Renal cortex interstitium (tissue), 11 donors: ENCODE measurements around the gene ANKRD53. TPM values are rescaled to one million over a fixed set of nuclear protein-coding genes. Genes with fewer than 3 reads are reported as not detected.
A peak's percentile ranks its signal among the peaks of the same experiment; 100 is the strongest.

Experiments used
- DNase-seq, 11 donors: peaks; one replicate each; pipeline ENCODE4 v3.0.0-alpha.2; 2013; ENCODE audit warnings: low read depth in 9 of 11, low spot score in 4 of 11; ENCODE audit errors: extremely low read depth in 1 of 11
- polyA plus RNA-seq, 3 donors: library from polyadenylated mRNA; unstranded; fragments of 120-200 nt; gene quantifications; one replicate each; pipeline ENCODE4 v1.2.1, GENCODE V29; 2013; ENCODE audit not compliant: insufficient read length in 3 of 3

ANKRD53 gene
- polyA plus RNA-seq, 3 donors = 0.75 to 1.6 (median 0.90) TPM

- DNase-seq = no peak
Observed at GRCh38 chr2:70962211-70962884, 16.1 kb upstream of the ANKRD53 start.

- DNase-seq = no peak
Observed at GRCh38 chr2:70962885-70963878, 15.2 kb upstream of the ANKRD53 start.

- no peak for DNase-seq
Observed at GRCh38 chr2:70964133-70964532, 14.3 kb upstream of the ANKRD53 start.

GRCh38 chr2:70964596-70965386, 13.6 kb upstream of the ANKRD53 start:
- DNase-seq = peak in 4 of 11 donors; percentile 34 to 48 (median 40)

- no peak for DNase-seq
Observed at GRCh38 chr2:70965506-70965905, 12.9 kb upstream of the ANKRD53 start.

- DNase-seq = no peak
Observed at GRCh38 chr2:70966681-70967080, 11.7 kb upstream of the ANKRD53 start.

GRCh38 chr2:70967189-70967588, 11.2 kb upstream of the ANKRD53 start:
- no peak for DNase-seq

GRCh38 chr2:70974592-70974991, 3.8 kb upstream of the ANKRD53 start:
- DNase-seq = no peak

- no peak for DNase-seq
Observed at GRCh38 chr2:70975237-70975636, 3.2 kb upstream of the ANKRD53 start.

- DNase-seq = no peak
Observed at GRCh38 chr2:70977605-70978205, 725 bp upstream of the ANKRD53 start.

GRCh38 chr2:70979180-70979488, 704 bp downstream of the ANKRD53 start:
- DNase-seq = no peak

GRCh38 chr2:70979626-70980025, 1.2 kb downstream of the ANKRD53 start:
- DNase-seq = no peak

GRCh38 chr2:70981421-70981820, 3.0 kb downstream of the ANKRD53 start:
- no peak for DNase-seq

- no peak for DNase-seq
Observed at GRCh38 chr2:70981866-70982810, 3.7 kb downstream of the ANKRD53 start.

GRCh38 chr2:70982971-70983370, 4.5 kb downstream of the ANKRD53 start:
- DNase-seq = no peak

GRCh38 chr2:70983506-70984227, 5.2 kb downstream of the ANKRD53 start:
- DNase-seq = no peak

- no peak for DNase-seq
Observed at GRCh38 chr2:70984228-70984575, 5.8 kb downstream of the ANKRD53 start.
